HepG2 (cell line): Measurements from ENCODE around the gene RABL6. TPM values are rescaled to one million over a fixed set of nuclear protein-coding genes. Genes with fewer than 3 reads are reported as not detected.

Source experiments
- ARNT2 ChIP-seq: sonication (generic); formaldehyde crosslinking; IDR thresholded peaks from 2 replicates; pipeline ENCODE4 v1.8.0; 2022; ENCODE audit warnings: mild to moderate bottlenecking, low read depth, missing genetic modification reagents, moderate library complexity
- DNMT1 ChIP-seq: sonication (generic); formaldehyde crosslinking; IDR thresholded peaks from 2 replicates; pipeline ENCODE4 v1.5.1; 2020; ENCODE audit warnings: mild to moderate bottlenecking, missing genetic modification reagents
- ESRRA ChIP-seq: sonication (generic); formaldehyde crosslinking; IDR thresholded peaks from 2 replicates; pipeline ENCODE4 v1.5.1; 2020; ENCODE audit warnings: mild to moderate bottlenecking, low read depth, missing genetic modification reagents
- HOXA7 ChIP-seq: sonication (generic); formaldehyde crosslinking; IDR thresholded peaks from 2 replicates; pipeline ENCODE4 v1.8.1; 2022; ENCODE audit warnings: mild to moderate bottlenecking, missing genetic modification reagents, moderate library complexity
- LCORL ChIP-seq, 2 experiments: fragments of 450-650 bp in 1 of 2; sonication (generic) in 1 of 2; formaldehyde crosslinking in 1 of 2; IDR thresholded peaks; 2 replicates each; pipeline versions ENCODE4 v1.5.0 to v1.6.1; 2017 to 2020; ENCODE audit warnings: antibody characterized with exemption in 1 of 2, missing genetic modification reagents in 1 of 2
- PLRG1 ChIP-seq: fragments of 450-650 bp; conservative IDR thresholded peaks from 2 replicates; pipeline ENCODE4 v1.6.1; 2016
- SMARCE1 ChIP-seq: fragments of 450-650 bp; IDR thresholded peaks from 2 replicates; pipeline ENCODE4 v1.6.1; 2017; ENCODE audit warnings: borderline replicate concordance
- ZBTB40 ChIP-seq, 2 experiments: fragments of 450-650 bp in 1 of 2; sonication (generic) in 1 of 2; formaldehyde crosslinking in 1 of 2; IDR thresholded peaks; 2 replicates each; pipeline versions ENCODE4 v1.6.1 to v1.8.0; 2016 to 2022; ENCODE audit warnings: antibody characterized with exemption in 1 of 2, mild to moderate bottlenecking in 1 of 2, missing genetic modification reagents in 1 of 2
- ZBTB44 ChIP-seq: sonication (generic); formaldehyde crosslinking; IDR thresholded peaks from 2 replicates; pipeline ENCODE4 v1.4.0; 2020; ENCODE audit warnings: missing genetic modification reagents
- ZNF256 ChIP-seq: sonication (generic); formaldehyde crosslinking; conservative IDR thresholded peaks from 2 replicates; pipeline ENCODE4 v1.4.0; 2020; ENCODE audit warnings: missing genetic modification reagents
- ZNF496 ChIP-seq: sonication (generic); formaldehyde crosslinking; IDR thresholded peaks from 2 replicates; pipeline ENCODE4 v1.8.1; 2023; ENCODE audit warnings: mild to moderate bottlenecking, moderate library complexity, missing genetic modification reagents; ENCODE audit not compliant: insufficient replicate concordance
- ZNF616 ChIP-seq: sonication (generic); formaldehyde crosslinking; IDR thresholded peaks from 2 replicates; pipeline ENCODE4 v1.5.0; 2020; ENCODE audit warnings: low read depth, mild to moderate bottlenecking, missing genetic modification reagents
- ZNF749 ChIP-seq: sonication (generic); formaldehyde crosslinking; IDR thresholded peaks from 2 replicates; pipeline ENCODE4 v1.8.0; 2022; ENCODE audit warnings: mild to moderate bottlenecking, missing genetic modification reagents, moderate library complexity, borderline replicate concordance
- ZSCAN31 ChIP-seq: sonication (generic); formaldehyde crosslinking; IDR thresholded peaks from 2 replicates; pipeline ENCODE4 v1.5.0; 2020; ENCODE audit warnings: low read depth, mild to moderate bottlenecking, missing genetic modification reagents
- ZUFSP ChIP-seq: sonication (generic); formaldehyde crosslinking; IDR thresholded peaks from 2 replicates; pipeline ENCODE4 v1.9.0; 2021; ENCODE audit warnings: missing genetic modification reagents, mild to moderate bottlenecking, borderline replicate concordance
- polyA plus RNA-seq, 8 experiments: library from polyadenylated mRNA; depleted of rRNA in 3 of 8; stranded (reverse) in 7 of 8; unstranded in 1 of 8; fragments of >200 nt; fragmentation: Illumina TruSeq in 4 of 8; extraction: Trizol in 4 of 8; gene quantifications; 2 replicates each; pipeline versions ENCODE4 v1.2.1 to v1.2.3, GENCODE V29; 2011 to 2016; ENCODE audit warnings: low read depth in 4 of 8, missing spikeins in 1 of 8, mixed read lengths in 1 of 8; ENCODE audit not compliant: insufficient read depth in 1 of 8
- total RNA-seq, 5 experiments: library from RNA; depleted of rRNA; stranded (reverse); fragments of >200 nt; fragmentation: Illumina TruSeq; extraction: Trizol; gene quantifications; 2 replicates each; pipeline ENCODE4 v1.2.3, GENCODE V29; 2016; ENCODE audit warnings: low read depth in 1 of 5

The RABL6 gene
- total and polyA plus RNA-seq, 2 of the 13 experiments (the other 11 are each of a cell fraction or from before 2014, with no cell fraction given) = 81.5 to 125 TPM

GRCh38 chr9:136799079-136799853 lies 8.5 kb upstream of the RABL6 start (continued):
- TF ChIP-seq HOXA7 (CRISPR knock-in tag) = 0 out of 2 replicates have a peak, but pooled peaks have one; percentile 57
- peak; percentile 73; the same call in 1 of the 2 replicates for TF ChIP-seq ZSCAN31 (CRISPR knock-in tag)
- no peak for TF ChIP-seq ZBTB44 (CRISPR knock-in tag)
- TF ChIP-seq ZNF256 (CRISPR knock-in tag) = no peak
- peak; percentile 62; the same call in 1 of the 2 replicates for TF ChIP-seq DNMT1 (CRISPR knock-in tag)
- no peak for TF ChIP-seq ZUFSP (CRISPR knock-in tag)
- TF ChIP-seq SMARCE1 = no peak
- no peak for TF ChIP-seq PLRG1
- TF ChIP-seq ZNF496 (CRISPR knock-in tag) = no peak
- peak; percentile 84; the same call in 1 of the 2 replicates for TF ChIP-seq ZNF749 (CRISPR knock-in tag)
- no peak for TF ChIP-seq ZBTB40 (IDR thresholded peaks at IDR 0.05)
- TF ChIP-seq ZBTB40 (CRISPR knock-in tag; IDR thresholded peaks at IDR 0.05) = peak; percentile 44
- TF ChIP-seq LCORL (IDR thresholded peaks at IDR 0.05) = no peak
- peak; percentile 77 for TF ChIP-seq LCORL (CRISPR knock-in tag; IDR thresholded peaks at IDR 0.05)
- no peak for TF ChIP-seq ARNT2 (CRISPR knock-in tag)
- TF ChIP-seq ZNF616 = peak; percentile 93
- peak; percentile 37; the same call in 1 of the 2 replicates for TF ChIP-seq ESRRA (CRISPR knock-in tag)
